ENCODE results near the gene MRPL42.
A peak's percentile ranks its signal among the peaks of the same experiment; 100 is the strongest.
"Not testable (repeated sequence)": the region's sequence is repeated elsewhere in the genome, so short reads cannot be mapped to it uniquely, and the experiment has no call there.

MRPL42 gene

GRCh38 chr12:93467351-93468007 lies at the start of gene MRPL42:
MRPL42 (plus strand) TSS chr12:93467514; CDS start chr12:93469286, 1,772 bp downstream.
- DNase-seq, result peak; percentile 91

- no peak for DNase-seq
These were observed 49.3 kb upstream of the MRPL42 start for GRCh38 chr12:93417967-93418480.

GRCh38 chr12:93419388-93420034 lies 47.8 kb upstream of the MRPL42 start:
- DNase-seq, result no peak

GRCh38 chr12:93422050-93422449 lies 45.3 kb upstream of the MRPL42 start:
- DNase-seq, result no peak

- no peak for DNase-seq
These were observed 41.4 kb upstream of the MRPL42 start for GRCh38 chr12:93425736-93426411.

GRCh38 chr12:93426412-93426805 lies 40.9 kb upstream of the MRPL42 start:
- DNase-seq, result no peak

- DNase-seq, result no peak
These were observed 39.3 kb upstream of the MRPL42 start for GRCh38 chr12:93427779-93428564.

GRCh38 chr12:93429448-93429847 lies 37.9 kb upstream of the MRPL42 start:
- DNase-seq, result no peak

- DNase-seq, result no peak
These were observed 37.5 kb upstream of the MRPL42 start for GRCh38 chr12:93429852-93430251.

GRCh38 chr12:93430280-93430679 lies 37.0 kb upstream of the MRPL42 start:
- no peak for DNase-seq

- not testable (repeated sequence) for DNase-seq
These were observed 35.3 kb upstream of the MRPL42 start for GRCh38 chr12:93432031-93432430.

- DNase-seq, result no peak
These were observed 33.0 kb upstream of the MRPL42 start for GRCh38 chr12:93434256-93434865.

GRCh38 chr12:93438266-93439050 lies 28.9 kb upstream of the MRPL42 start:
- no peak for DNase-seq

- no peak for DNase-seq
These were observed 27.1 kb upstream of the MRPL42 start for GRCh38 chr12:93440043-93440835.

- DNase-seq, result peak; percentile 50
These were observed 26.2 kb upstream of the MRPL42 start for GRCh38 chr12:93441081-93441616.

GRCh38 chr12:93441617-93442410 lies 25.5 kb upstream of the MRPL42 start, which contains the start of gene UBE2N:
UBE2N (minus strand) TSS chr12:93441947; CDS start chr12:93441884, 63 bp downstream.
- peak; percentile 97 for DNase-seq

- no peak for DNase-seq
These were observed 24.6 kb upstream of the MRPL42 start for GRCh38 chr12:93442411-93443340.

- DNase-seq, result no peak
These were observed 23.7 kb upstream of the MRPL42 start for GRCh38 chr12:93443576-93443975.
